Raji (cell line): ENCODE measurements around the gene CBFA2T3.

Experiments
- POLR2A ChIP-seq: IDR thresholded peaks from 2 replicates; pipeline ENCODE4 v1.6.1; 2011; ENCODE audit warnings: low read depth, low read length, control low read depth; ENCODE audit not compliant: insufficient read depth

The CBFA2T3 gene

GRCh38 chr16:88923450-88923849, 53.6 kb downstream of the CBFA2T3 start:
- TF ChIP-seq POLR2A = no peak

- no peak for TF ChIP-seq POLR2A
These were observed 54.1 kb downstream of the CBFA2T3 start for GRCh38 chr16:88922826-88923410.

GRCh38 chr16:88922114-88922825, 54.7 kb downstream of the CBFA2T3 start:
- no peak for TF ChIP-seq POLR2A

- no peak for TF ChIP-seq POLR2A
These were observed 55.4 kb downstream of the CBFA2T3 start for GRCh38 chr16:88921591-88921990.

- TF ChIP-seq POLR2A = no peak
These were observed 56.1 kb downstream of the CBFA2T3 start for GRCh38 chr16:88920618-88921590.

GRCh38 chr16:88919936-88920335, 57.1 kb downstream of the CBFA2T3 start:
- no peak for TF ChIP-seq POLR2A

GRCh38 chr16:88917915-88918627, 58.9 kb downstream of the CBFA2T3 start:
- no peak for TF ChIP-seq POLR2A

- TF ChIP-seq POLR2A = no peak
These were observed 59.7 kb downstream of the CBFA2T3 start for GRCh38 chr16:88917146-88917914.

- TF ChIP-seq POLR2A = no peak
These were observed 61.2 kb downstream of the CBFA2T3 start for GRCh38 chr16:88915639-88916327.

- TF ChIP-seq POLR2A = no peak
These were observed 62.1 kb downstream of the CBFA2T3 start for GRCh38 chr16:88914750-88915368.

- TF ChIP-seq POLR2A = no peak
These were observed 63.1 kb downstream of the CBFA2T3 start for GRCh38 chr16:88913870-88914269.

GRCh38 chr16:88913001-88913612, 63.9 kb downstream of the CBFA2T3 start:
- TF ChIP-seq POLR2A = no peak

GRCh38 chr16:88912556-88912955, 64.5 kb downstream of the CBFA2T3 start:
- TF ChIP-seq POLR2A = no peak

- TF ChIP-seq POLR2A = no peak
These were observed 65.1 kb downstream of the CBFA2T3 start for GRCh38 chr16:88911946-88912310.
